IMR-90 (cell line): ENCODE results near the gene KCNQ1. TPM values are rescaled to one million over a fixed set of nuclear protein-coding genes. Genes with fewer than 3 reads are reported as not detected.
A peak's percentile ranks its signal among the peaks of the same experiment; 100 is the strongest.

Experiments used
- ATAC-seq: fragments of 200-7000 bp; cut with Tn5 transposase; 2 replicates; pipeline ENCODE4 v1.9.1; 2020; ENCODE audit warnings: low read depth, mild to moderate bottlenecking, moderate library complexity
- BruUV-seq: library from RNA; stranded (reverse); fragments of 400-500 nt; replicated peaks from 2 replicates; lab custom pipeline; 2021; lab: Mats Ljungman, UMichigan
- CTCF ChIA-PET: fragments of 300-600 bp; formaldehyde crosslinking; extraction: SDS; loops from one replicate; lab custom pipeline; 2021; ENCODE audit warnings: antibody characterized with exemption; lab: Yijun Ruan, JAX
- POLR2A ChIA-PET: fragments of 300-600 bp; sonication (Branson Sonifier 250); formaldehyde crosslinking; loops from one replicate; lab custom pipeline; 2022; ENCODE audit warnings: antibody characterized with exemption; ENCODE audit not compliant: unreplicated experiment; lab: Charles Lee
- DNase-seq: peaks from one replicate; pipeline ENCODE4 v3.0.0; 2013
- H2AFZ ChIP-seq: replicated peaks from 2 replicates; pipeline ENCODE3; 2013; ENCODE audit warnings: low read length, mild to moderate bottlenecking; ENCODE audit not compliant: poor library complexity
- H2AK5ac ChIP-seq: 2 replicates; pipeline ENCODE4 v1.6.1; 2013; ENCODE audit warnings: low read depth, low read length, inconsistent platforms
- H2AK9ac ChIP-seq: replicated peaks from 2 replicates; pipeline ENCODE3; 2013; ENCODE audit warnings: mild to moderate bottlenecking, low read depth, low read length, moderate library complexity; ENCODE audit not compliant: poor library complexity
- H2BK120ac ChIP-seq: 2 replicates; pipeline ENCODE4 v1.6.1; 2013; ENCODE audit warnings: low read depth, low read length, inconsistent platforms
- H2BK15ac ChIP-seq: 3 replicates; pipeline ENCODE4 v1.6.1; 2013; ENCODE audit warnings: low read depth, low read length, inconsistent platforms
- H2BK20ac ChIP-seq: 2 replicates; pipeline ENCODE4 v1.6.1; 2013; ENCODE audit warnings: low read depth, mild to moderate bottlenecking, inconsistent platforms, low read length, moderate library complexity
- H2BK5ac ChIP-seq: 2 replicates; pipeline ENCODE4 v1.6.1; 2013; ENCODE audit warnings: mild to moderate bottlenecking, low read depth, low read length, inconsistent platforms; ENCODE audit not compliant: poor library complexity, severe bottlenecking
- H3K14ac ChIP-seq: replicated peaks from 2 replicates; pipeline ENCODE4 v1.6.1; 2013; ENCODE audit warnings: low read depth, low read length, inconsistent platforms
- H3K18ac ChIP-seq: 2 replicates; pipeline ENCODE4 v1.6.1; 2013; ENCODE audit warnings: low read depth, low read length, control low read depth
- H3K23ac ChIP-seq: 2 replicates; pipeline ENCODE4 v1.6.1; 2013; ENCODE audit warnings: low read depth, low read length, inconsistent platforms
- H3K27ac ChIP-seq: 2 replicates; pipeline ENCODE4 v1.5.1; 2013; ENCODE audit warnings: mild to moderate bottlenecking, control low read depth, low read length; ENCODE audit not compliant: insufficient read depth
- H3K27me3 ChIP-seq: 2 replicates; pipeline ENCODE4 v1.6.1; 2013; ENCODE audit warnings: low read length; ENCODE audit not compliant: control insufficient read depth, insufficient read depth
- H3K36me3 ChIP-seq: 2 replicates; pipeline ENCODE4 v1.6.1; 2013; ENCODE audit warnings: low read length, mixed read lengths; ENCODE audit not compliant: control insufficient read depth, insufficient read depth
- H3K4ac ChIP-seq: 2 replicates; pipeline ENCODE4 v1.6.1; 2013; ENCODE audit warnings: low read depth, low read length, inconsistent platforms
- H3K4me1 ChIP-seq: 2 replicates; pipeline ENCODE4 v1.6.1; 2013; ENCODE audit warnings: low read length, mixed read lengths; ENCODE audit not compliant: control insufficient read depth, insufficient read depth
- H3K4me2 ChIP-seq: 2 replicates; pipeline ENCODE4 v1.6.1; 2013; ENCODE audit warnings: low read depth, mild to moderate bottlenecking, control low read depth, low read length, moderate library complexity
- H3K4me3 ChIP-seq: 2 replicates; pipeline ENCODE4 v1.5.1; 2013; ENCODE audit warnings: low read depth, mild to moderate bottlenecking, control low read depth, low read length, moderate library complexity; ENCODE audit not compliant: insufficient read depth
- H3K56ac ChIP-seq: 2 replicates; pipeline ENCODE4 v1.6.1; 2013; ENCODE audit warnings: low read length, inconsistent platforms; ENCODE audit not compliant: insufficient read depth; ENCODE audit errors: extremely low read depth
- H3K79me1 ChIP-seq, 2 experiments: 2 replicates each; pipeline ENCODE4 v1.6.1; 2013; ENCODE audit warnings: low read length in 2 of 2, inconsistent platforms in 1 of 2, low read depth in 1 of 2
- H3K9ac ChIP-seq: 2 replicates; pipeline ENCODE4 v1.6.1; 2013; ENCODE audit warnings: low read depth, low read length, control low read depth
- H3K9me1 ChIP-seq: 2 replicates; pipeline ENCODE4 v1.6.1; 2013; ENCODE audit warnings: low read length, inconsistent platforms; ENCODE audit not compliant: insufficient read depth
- H3K9me3 ChIP-seq: 2 replicates; pipeline ENCODE4 v1.6.1; 2013; ENCODE audit warnings: low read length; ENCODE audit not compliant: control insufficient read depth, insufficient read depth
- H4K20me1 ChIP-seq: 2 replicates; pipeline ENCODE4 v1.6.1; 2013; ENCODE audit warnings: low read length, inconsistent platforms; ENCODE audit not compliant: insufficient read depth
- H4K5ac ChIP-seq: 2 replicates; pipeline ENCODE4 v1.6.1; 2013; ENCODE audit warnings: mild to moderate bottlenecking, low read depth, low read length, control low read depth
- H4K8ac ChIP-seq, 2 experiments: 2 replicates each; pipeline ENCODE4 v1.6.1; 2013; ENCODE audit warnings: low read depth in 2 of 2, low read length in 2 of 2, control low read depth in 1 of 2, inconsistent platforms in 1 of 2
- H4K91ac ChIP-seq: 2 replicates; pipeline ENCODE4 v1.6.1; 2013; ENCODE audit warnings: low read depth, low read length, inconsistent platforms; ENCODE audit not compliant: insufficient read depth
- BHLHE40 ChIP-seq: fragments of 150-350 bp; IDR thresholded peaks from 2 replicates; pipeline ENCODE4 v1.6.1; 2016; ENCODE audit warnings: mild to moderate bottlenecking, low read depth, low read length
- CEBPB ChIP-seq: IDR thresholded peaks from 2 replicates; pipeline ENCODE4 v1.6.1; 2012; ENCODE audit warnings: low read depth, low read length, improper control_type of control experiment
- CHD1 ChIP-seq: IDR thresholded peaks from 2 replicates; pipeline ENCODE4 v1.6.1; 2012; ENCODE audit warnings: low read depth, low read length, improper control_type of control experiment
- CTCF ChIP-seq: conservative IDR thresholded peaks from 2 replicates; pipeline ENCODE4 v1.5.1; 2012; ENCODE audit warnings: mild to moderate bottlenecking, low read depth, low read length, improper control_type of control experiment
- ELK1 ChIP-seq: fragments of 150-350 bp; IDR thresholded peaks from 2 replicates; pipeline ENCODE4 v1.6.1; 2016; ENCODE audit warnings: low read depth, mild to moderate bottlenecking, low read length, moderate library complexity, borderline replicate concordance
- FOS ChIP-seq: fragments of 150-350 bp; IDR thresholded peaks from 2 replicates; pipeline ENCODE4 v1.6.1; 2016; ENCODE audit warnings: low read depth, low read length
- MAFK ChIP-seq: IDR thresholded peaks from 2 replicates; pipeline ENCODE4 v1.6.1; 2012; ENCODE audit warnings: low read depth, low read length, improper control_type of control experiment
- MAZ ChIP-seq: IDR thresholded peaks from 2 replicates; pipeline ENCODE4 v1.6.1; 2012; ENCODE audit warnings: low read depth, mild to moderate bottlenecking, low read length, improper control_type of control experiment, moderate library complexity, borderline replicate concordance
- MXI1 ChIP-seq: IDR thresholded peaks from 2 replicates; pipeline ENCODE4 v1.6.1; 2012; ENCODE audit warnings: low read depth, mild to moderate bottlenecking, low read length, moderate library complexity, borderline replicate concordance
- NFE2L2 ChIP-seq: fragments of 150-350 bp; IDR thresholded peaks from 2 replicates; pipeline ENCODE4 v1.6.1; 2016; ENCODE audit warnings: low read depth, mild to moderate bottlenecking, low read length
- RAD21 ChIP-seq: IDR thresholded peaks from 2 replicates; pipeline ENCODE4 v1.6.1; 2012; ENCODE audit warnings: low read length, improper control_type of control experiment
- RCOR1 ChIP-seq: IDR thresholded peaks from 2 replicates; pipeline ENCODE4 v1.6.1; 2012; ENCODE audit warnings: mild to moderate bottlenecking, low read length, improper control_type of control experiment; ENCODE audit not compliant: insufficient replicate concordance
- RFX5 ChIP-seq: IDR thresholded peaks from 2 replicates; pipeline ENCODE4 v1.8.0; 2012; ENCODE audit warnings: low read depth, mild to moderate bottlenecking, low read length, moderate library complexity
- USF2 ChIP-seq: fragments of 150-350 bp; IDR thresholded peaks from 2 replicates; pipeline ENCODE4 v1.6.1; 2017; ENCODE audit warnings: mild to moderate bottlenecking, antibody characterized with exemption, low read length, low read depth
- WGBS, 2 experiments: methylation state at CpG; one replicate each; pipeline versions ENCODE4 v1.1.5 to v1.1.7; 2013; ENCODE audit warnings: missing lambda C conversion rate in 2 of 2; ENCODE audit not compliant: insufficient read length in 1 of 2; ENCODE audit errors: extremely low coverage in 2 of 2; 5-methylcytosine and 5-hydroxymethylcytosine counted together
- dilution Hi-C: fragments of 300-500 bp; cut with HindIII; formaldehyde crosslinking; loops from one replicate; pipeline ENCODE4 v1.14.3; 2018; ENCODE audit warnings: low sequenced_read_pairs; ENCODE audit not compliant: unreplicated experiment
- in situ Hi-C: fragments of 300-500 bp; cut with MboI; formaldehyde crosslinking; loops from 3 replicates; pipeline ENCODE4 v1.14.3; 2019; ENCODE audit warnings: low sequenced_read_pairs, inconsistent platforms, mixed read lengths
- intact Hi-C: fragments of 100-400 bp; cut with micrococcal nuclease; formaldehyde crosslinking; loops from 2 replicates; pipeline ENCODE4 v1.10.0; 2022
- polyA plus RNA-seq, 3 experiments: library from polyadenylated mRNA; depleted of rRNA; stranded (reverse); fragments of >200 nt; gene quantifications; 2 replicates each; pipeline ENCODE4 v1.2.3, GENCODE V29; 2012; ENCODE audit warnings: low replicate concordance in 1 of 3
- total RNA-seq: library from RNA; depleted of rRNA; stranded (reverse); fragments of >200 nt; gene quantifications from 2 replicates; pipeline ENCODE4 v1.2.3, GENCODE V29; 2012

KCNQ1 gene
- total and polyA plus RNA-seq, 2 of the 4 experiments (the other 2 are of a cell fraction), result 0.07 TPM; not detected in 1

GRCh38 chr11:2588809-2589537, 144.2 kb downstream of the KCNQ1 start:
- intact Hi-C loops (no loop called here), dilution Hi-C loops (no loop called here), in situ Hi-C loops (no loop called here)
- H4K5ac ChIP-seq, result no peak overlapping the region
- no peak overlapping the region for H4K8ac ChIP-seq
- peak overlapping the region; percentile 32 for H2AFZ ChIP-seq
- ChIA-PET POLR2A (no interaction called here), CTCF (no interaction called here)
- H3K9me3 ChIP-seq, result peaks cover 3% of the 10 kb centered on the region
- ATAC-seq (no peak), DNase-seq (no peak)
- no peaks in the 10 kb centered on the region for H4K20me1 ChIP-seq
- no peak overlapping the region for H2BK20ac ChIP-seq
- H2AK5ac ChIP-seq, result no peak overlapping the region
- no peak overlapping the region for H2BK5ac ChIP-seq
- no peak overlapping the region for H3K14ac ChIP-seq
- no peak overlapping the region for H3K27ac ChIP-seq
- H3K56ac ChIP-seq, result no peak overlapping the region
- H3K36me3 ChIP-seq, result no peaks in the 10 kb centered on the region
- no peak overlapping the region for H2BK15ac ChIP-seq
- no peak overlapping the region for H3K4me3 ChIP-seq
- no peaks in the 10 kb centered on the region for H3K4me1 ChIP-seq
- 77% methylated on average over 8 of the region's 29 CpGs; no CpG with 5 or more reads in 1 of the 2 experiments for WGBS, 2 experiments
- H3K4ac ChIP-seq, result no peak overlapping the region
- BruUV-seq, result no TSS peak
- no peak overlapping the region for H3K23ac ChIP-seq
- no peak overlapping the region for H4K91ac ChIP-seq
- H3K4me2 ChIP-seq, result no peak overlapping the region
- H2BK120ac ChIP-seq, result no peak overlapping the region
- H3K27me3 ChIP-seq, result peaks cover 26% of the 10 kb centered on the region; the same call in 1 of the 2 replicates
- no peak for TF ChIP-seq CTCF
- TF ChIP-seq CEBPB, result no peak
- no peak for TF ChIP-seq USF2
- TF ChIP-seq CHD1, result no peak
- TF ChIP-seq ELK1, result no peak
- no peak for TF ChIP-seq RAD21
- TF ChIP-seq NFE2L2, result no peak
- TF ChIP-seq FOS, result no peak
- no peak for TF ChIP-seq MAZ
- no peak for TF ChIP-seq BHLHE40
- TF ChIP-seq MAFK, result no peak
- TF ChIP-seq RFX5, result no peak
- TF ChIP-seq RCOR1, result no peak
- TF ChIP-seq MXI1, result no peak
- no peak overlapping the region for H3K9ac ChIP-seq
- H3K9me1 ChIP-seq, result no peaks in the 10 kb centered on the region; the same call in 1 of the 2 replicates
- H2AK9ac ChIP-seq, result no peak overlapping the region
- H3K79me1 ChIP-seq, result no peaks in the 10 kb centered on the region
- no peak overlapping the region for H3K18ac ChIP-seq
